Measurements from ENCODE around the gene VPS13D. TPM values are rescaled to one million over a fixed set of nuclear protein-coding genes. Genes with fewer than 3 reads are reported as not detected.

VPS13D gene
- total RNA-seq, 1 experiment from 2014 or later: 20.2 TPM

GRCh38 chr1:12335815-12336214 lies 106.0 kb downstream of the VPS13D start:
- Histone ChIP-seq H3K14ac (ENCODE audit: insufficient read depth, low read length) (no peak overlapping the region), H4K91ac (ENCODE audit: insufficient read length, low read depth, low read length) (no peak overlapping the region), H2BK5ac (ENCODE audit: insufficient read length, low read length) (no peak overlapping the region), H3K4me2 (ENCODE audit: insufficient read depth, insufficient read length, low read length) (no peak overlapping the region), H3K9me3 (ENCODE audit: control insufficient read depth, low read depth, low read length) (no peaks in the 10 kb centered on the region), H2BK120ac (ENCODE audit: low read depth, low read length, poor library complexity, severe bottlenecking) (no peak overlapping the region), H2AK5ac (ENCODE audit: insufficient read length, low read length) (no peak overlapping the region), H3K4ac (ENCODE audit: low read depth, low read length) (no peak overlapping the region), H2BK15ac (ENCODE audit: low read depth, low read length) (no peak overlapping the region), H2AFZ (ENCODE audit: low read length) (no peak overlapping the region), H3K23ac (ENCODE audit: insufficient read length, low read depth, low read length) (no peak overlapping the region), H3K23me2 (ENCODE audit: insufficient read length, low read depth, low read length, poor library complexity, severe bottlenecking) (no peaks in the 10 kb centered on the region), H3K9ac (ENCODE audit: extremely low read depth, insufficient read length, low read length) (no peak overlapping the region), H3K27ac (ENCODE audit: insufficient read length, low read depth, low read length) (no peak overlapping the region), H4K8ac (replicated peaks; ENCODE audit: insufficient read length, low read depth, low read length) (no peak overlapping the region), H4K5ac (ENCODE audit: insufficient read length, low read depth, low read length) (no peak overlapping the region), H3K56ac (ENCODE audit: insufficient read length, low read depth, low read length) (no peak overlapping the region), H3K79me2 (ENCODE audit: insufficient read depth, low read length) (no peaks in the 10 kb centered on the region), H3K27me3 (ENCODE audit: insufficient read depth, low read length) (no peaks in the 10 kb centered on the region), H3K4me1 (ENCODE audit: insufficient read depth, low read length) (peaks cover 3% of the 10 kb centered on the region; the same call in 1 of the 2 replicates), H4K20me1 (ENCODE audit: control insufficient read depth, insufficient read depth, insufficient read length) (no peaks in the 10 kb centered on the region), H3K18ac (ENCODE audit: insufficient read length, low read depth, low read length) (no peak overlapping the region), H3T11ph (ENCODE audit: low read length) (no peak overlapping the region), H2BK20ac (ENCODE audit: low read depth, low read length, poor library complexity, severe bottlenecking) (no peak overlapping the region), H3K79me1 (ENCODE audit: insufficient read depth, low read depth, low read length, poor library complexity, severe bottlenecking) (no peaks in the 10 kb centered on the region), H2BK12ac (ENCODE audit: insufficient read length, low read depth, low read length) (no peak overlapping the region)
- no peak overlapping the region for H3K4me3 Mint-ChIP-seq
- H3K27me3 Mint-ChIP-seq (ENCODE audit: low read depth): no peaks in the 10 kb centered on the region
- no peaks in the 10 kb centered on the region for H3K9me3 Mint-ChIP-seq
- H3K4me1 Mint-ChIP-seq: peaks cover 12 to 16% of the 10 kb centered on the region in 2 experiments
- H3K36me3 Mint-ChIP-seq (ENCODE audit: insufficient read depth in 1 of 3, low read depth in 3 of 3): peaks cover 4 to 34% (median 14%) of the 10 kb centered on the region in 3 experiments; a peak in 6 of 7 replicates
- no peak for DNase-seq
- TF ChIP-seq CTCF (conservative IDR thresholded peaks at IDR 0.05): no peak
- WGBS (ENCODE audit: extremely low coverage, insufficient read length, low lambda C conversion rate): no CpG with 5 or more reads among the region's 4 CpGs
- no peak overlapping the region for H3K27ac Mint-ChIP-seq

Data from H9 (cell line).